ENCODE results near the gene ELL. TPM values are rescaled to one million over a fixed set of nuclear protein-coding genes. Genes with fewer than 3 reads are reported as not detected.

Gene ELL
- polyA plus RNA-seq, 1 of the 3 experiments (the other 2 are of a cell fraction), result 7.4 TPM

GRCh38 chr19:18474366-18474887, 47.4 kb downstream of the ELL start:
- Histone ChIP-seq H3K4me3 (ENCODE audit: low read depth in 2 of 2, low read length in 1 of 2) (no peak overlapping the region), H3K9ac (no peak overlapping the region), H3K9me2 (no peaks in the 10 kb centered on the region), H3F3A (replicated peaks; ENCODE audit: insufficient read depth) (peaks cover 9% of the 10 kb centered on the region), H3K27ac (ENCODE audit: low read depth in 2 of 2, low read length in 1 of 2) (no peak overlapping the region), H3K4me1 (ENCODE audit: control insufficient read depth in 1 of 2, insufficient read depth in 2 of 2, low read depth in 1 of 2, low read length in 1 of 2) (peaks cover 10 to 11% of the 10 kb centered on the region in 2 experiments; a peak in 2 of 4 replicates), H3K4me2 (no peak overlapping the region), H3K27me3 (ENCODE audit: insufficient read depth) (no peaks in the 10 kb centered on the region), H3K9me3 (no peaks in the 10 kb centered on the region), H3K36me3 (replicated peaks in 1 of 2; ENCODE audit: control insufficient read depth in 1 of 2, insufficient read depth in 2 of 2, low read length in 1 of 2) (no peaks in the 10 kb centered on the region), H4K20me1 (ENCODE audit: insufficient read depth) (peaks cover 37% of the 10 kb centered on the region), H2AFZ (ENCODE audit: low read depth) (no peak overlapping the region), H3K79me2 (ENCODE audit: insufficient read depth) (peaks cover 59% of the 10 kb centered on the region)
- POLR2A ChIA-PET, result no interaction called here
- CTCF ChIA-PET, result interaction anchor here (0.9 to 6.5 kb wide), 6 partner anchors 11 to 114 kb away, joined by 3 to 63 read pairs (median 4); partner anchors contain the start of gene REX1BD
- 95% methylated on average over 12 of the region's 13 CpGs for WGBS (ENCODE audit: low lambda C conversion rate)
- TF ChIP-seq TEAD4 (IDR thresholded peaks at IDR 0.05; ENCODE audit: borderline replicate concordance, insufficient read depth) (no peak), MXI1 (IDR thresholded peaks at IDR 0.05; ENCODE audit: low read depth, low read length) (no peak), IRF3 (IDR thresholded peaks at IDR 0.05; ENCODE audit: low read depth, low read length) (no peak), SIN3A (IDR thresholded peaks at IDR 0.05; ENCODE audit: borderline replicate concordance, low read depth, low read length) (no peak), TCF12 (IDR thresholded peaks at IDR 0.05) (no peak), JUND (IDR thresholded peaks at IDR 0.05) (no peak), NFIC (IDR thresholded peaks at IDR 0.05; ENCODE audit: borderline replicate concordance) (no peak), SMC3 (IDR thresholded peaks at IDR 0.05; ENCODE audit: low read depth, low read length) (no peak), FOXJ3 (CRISPR knock-in tag; IDR thresholded peaks at IDR 0.05) (no peak), PBX3 (IDR thresholded peaks at IDR 0.05) (no peak), CTCF (IDR thresholded peaks at IDR 0.05) (no peak), TAF1 (IDR thresholded peaks at IDR 0.05; ENCODE audit: borderline replicate concordance, low read depth, low read length) (no peak), RAD21 (IDR thresholded peaks at IDR 0.05; ENCODE audit: low read length) (no peak), MEF2A (IDR thresholded peaks at IDR 0.05; ENCODE audit: borderline replicate concordance, low read depth) (no peak)
- DNase-seq, result no peak

- Histone ChIP-seq H4K20me1 (ENCODE audit: insufficient read depth) (peaks cover 44% of the 10 kb centered on the region), H3K27me3 (ENCODE audit: insufficient read depth) (no peaks in the 10 kb centered on the region), H3K9ac (no peak overlapping the region), H3K4me1 (ENCODE audit: control insufficient read depth in 1 of 2, insufficient read depth in 2 of 2, low read depth in 1 of 2, low read length in 1 of 2) (peaks cover 3 to 4% of the 10 kb centered on the region in 2 experiments; a peak in 1 of 4 replicates), H3F3A (replicated peaks; ENCODE audit: insufficient read depth) (peaks cover 9% of the 10 kb centered on the region), H3K36me3 (replicated peaks in 1 of 2; ENCODE audit: control insufficient read depth in 1 of 2, insufficient read depth in 2 of 2, low read length in 1 of 2) (no peaks in the 10 kb centered on the region), H3K9me2 (no peaks in the 10 kb centered on the region), H2AFZ (ENCODE audit: low read depth) (no peak overlapping the region), H3K4me3 (ENCODE audit: low read depth in 2 of 2, low read length in 1 of 2) (no peak overlapping the region), H3K4me2 (no peak overlapping the region), H3K27ac (ENCODE audit: low read depth in 2 of 2, low read length in 1 of 2) (no peak overlapping the region), H3K79me2 (ENCODE audit: insufficient read depth) (peaks cover 55% of the 10 kb centered on the region), H3K9me3 (no peaks in the 10 kb centered on the region)
- DNase-seq, result no peak
- POLR2A ChIA-PET, result no interaction called here
- 96% methylated on average over 8 of the region's 8 CpGs for WGBS (ENCODE audit: low lambda C conversion rate)
- CTCF ChIA-PET, result interaction anchor here (1.1 to 6.5 kb wide), 5 partner anchors 11 to 47 kb away, joined by 3 to 63 read pairs (median 5); no protein-coding TSS in a partner anchor
- no peak for TF ChIP-seq TEAD4 (IDR thresholded peaks at IDR 0.05; ENCODE audit: borderline replicate concordance, insufficient read depth)
- no peak for TF ChIP-seq REST (IDR thresholded peaks at IDR 0.05; ENCODE audit: low read depth, low read length)
- no peak for TF ChIP-seq MXI1 (IDR thresholded peaks at IDR 0.05; ENCODE audit: low read depth, low read length)
- no peak for TF ChIP-seq CTCF (IDR thresholded peaks at IDR 0.05)
- no peak for TF ChIP-seq IRF3 (IDR thresholded peaks at IDR 0.05; ENCODE audit: low read depth, low read length)
Observed at GRCh38 chr19:18473706-18474087, 48.2 kb downstream of the ELL start.
